Liver (tissue), 9 donors: ENCODE results near the gene DUSP9. TPM values are rescaled to one million over a fixed set of nuclear protein-coding genes. Genes with fewer than 3 reads are reported as not detected.

Experiments
- DNase-seq: peaks from one replicate; pipeline ENCODE4 v3.0.0-alpha.2; 2017; ENCODE audit warnings: low spot score
- H3K27ac ChIP-seq, 2 donors: one replicate each; pipeline ENCODE4 v1.7.0; 2013; ENCODE audit warnings: inconsistent platforms in 2 of 2, low read length in 2 of 2, control low read depth in 1 of 2, low read depth in 1 of 2, mild to moderate bottlenecking in 1 of 2
- H3K27me3 ChIP-seq, 4 donors: one replicate each; pipeline versions ENCODE4 v1.6.1 to v1.7.0; 2013; ENCODE audit warnings: low read length in 3 of 4, inconsistent platforms in 1 of 4, mild to moderate bottlenecking in 1 of 4, moderate library complexity in 1 of 4; ENCODE audit not compliant: control insufficient read depth in 4 of 4, insufficient read depth in 4 of 4
- H3K36me3 ChIP-seq, 4 donors: one replicate each; pipeline versions ENCODE4 v1.6.1 to v1.7.0; 2013; ENCODE audit warnings: low read length in 3 of 4, mild to moderate bottlenecking in 3 of 4, low read depth in 1 of 4, moderate library complexity in 1 of 4; ENCODE audit not compliant: control insufficient read depth in 4 of 4, insufficient read depth in 3 of 4
- H3K4me1 ChIP-seq, 4 donors: one replicate each; pipeline versions ENCODE4 v1.6.1 to v1.7.0; 2013; ENCODE audit warnings: low read length in 3 of 4, mild to moderate bottlenecking in 3 of 4, moderate library complexity in 1 of 4; ENCODE audit not compliant: control insufficient read depth in 4 of 4, insufficient read depth in 4 of 4
- H3K4me3 ChIP-seq, 3 donors: one replicate each; pipeline versions ENCODE4 v1.6.1 to v1.7.0; 2013; ENCODE audit warnings: low read length in 3 of 3, control low read depth in 1 of 3, low read depth in 1 of 3, mild to moderate bottlenecking in 1 of 3
- H3K9ac ChIP-seq, 2 donors: one replicate each; pipeline ENCODE4 v1.7.0; 2013; ENCODE audit warnings: low read length in 2 of 2, mild to moderate bottlenecking in 2 of 2, moderate library complexity in 2 of 2, control low read depth in 1 of 2, low read depth in 1 of 2
- H3K9me3 ChIP-seq, 4 donors: one replicate each; pipeline versions ENCODE4 v1.6.1 to v1.7.0; 2013; ENCODE audit warnings: low read length in 3 of 4; ENCODE audit not compliant: control insufficient read depth in 4 of 4
- ATF3 ChIP-seq: IDR thresholded peaks from 2 replicates; pipeline ENCODE4 v1.6.1; 2016; ENCODE audit warnings: antibody characterized with exemption
- CTCF ChIP-seq: fragments of 150-350 bp; IDR thresholded peaks from 2 replicates; pipeline ENCODE4 v1.5.1; 2017; ENCODE audit warnings: improper control_type of control experiment, low read depth, low read length; ENCODE audit not compliant: missing input control
- EGR1 ChIP-seq, 2 donors: IDR thresholded peaks; 2 replicates each; pipeline ENCODE4 v1.6.1; 2016 to 2018; ENCODE audit warnings: antibody characterized with exemption in 2 of 2, low read depth in 2 of 2
- FOXA1 ChIP-seq: IDR thresholded peaks from 2 replicates; pipeline ENCODE4 v1.6.1; 2016; ENCODE audit warnings: antibody characterized with exemption
- FOXA2 ChIP-seq: IDR thresholded peaks from 2 replicates; pipeline ENCODE4 v1.6.1; 2016; ENCODE audit warnings: antibody characterized with exemption
- GABPA ChIP-seq, 2 donors: IDR thresholded peaks in 1 of 2; conservative IDR thresholded peaks in 1 of 2; 2 replicates each; pipeline ENCODE4 v1.6.1; 2016; ENCODE audit warnings: antibody characterized with exemption in 2 of 2, mild to moderate bottlenecking in 1 of 2, moderate library complexity in 1 of 2
- HNF4A ChIP-seq, 2 donors: conservative IDR thresholded peaks; 2 replicates each; pipeline ENCODE4 v1.6.1; 2016; ENCODE audit warnings: antibody characterized with exemption in 2 of 2, mild to moderate bottlenecking in 2 of 2
- HNF4G ChIP-seq: IDR thresholded peaks from 2 replicates; pipeline ENCODE4 v1.6.1; 2016; ENCODE audit warnings: antibody characterized with exemption
- JUND ChIP-seq, 2 donors: IDR thresholded peaks; 2 replicates each; pipeline ENCODE4 v1.6.1; 2016; ENCODE audit warnings: antibody characterized with exemption in 2 of 2
- MAX ChIP-seq: IDR thresholded peaks from 2 replicates; pipeline ENCODE4 v1.6.1; 2016; ENCODE audit warnings: antibody characterized with exemption
- NR2F2 ChIP-seq: IDR thresholded peaks from 2 replicates; pipeline ENCODE4 v1.6.1; 2016; ENCODE audit warnings: antibody characterized with exemption
- RAD21 ChIP-seq, 2 donors: IDR thresholded peaks; 2 replicates each; pipeline ENCODE4 v1.6.1; 2016; ENCODE audit warnings: antibody characterized with exemption in 2 of 2, mild to moderate bottlenecking in 2 of 2
- REST ChIP-seq: IDR thresholded peaks from 2 replicates; pipeline ENCODE4 v1.6.1; 2016; ENCODE audit warnings: antibody characterized with exemption, mild to moderate bottlenecking
- RXRA ChIP-seq, 2 donors: IDR thresholded peaks; 2 replicates each; pipeline ENCODE4 v1.6.1; 2017 to 2018; ENCODE audit warnings: antibody characterized with exemption in 2 of 2, mild to moderate bottlenecking in 1 of 2
- SP1 ChIP-seq: IDR thresholded peaks from 2 replicates; pipeline ENCODE4 v1.6.1; 2018; ENCODE audit warnings: antibody characterized with exemption, mild to moderate bottlenecking
- TAF1 ChIP-seq: conservative IDR thresholded peaks from 2 replicates; pipeline ENCODE4 v1.6.1; 2016; ENCODE audit warnings: antibody characterized with exemption, mild to moderate bottlenecking
- YY1 ChIP-seq: IDR thresholded peaks from 2 replicates; pipeline ENCODE4 v1.6.1; 2016; ENCODE audit warnings: antibody characterized with exemption, mild to moderate bottlenecking
- ZBTB33 ChIP-seq: IDR thresholded peaks from 2 replicates; pipeline ENCODE4 v1.6.1; 2016; ENCODE audit warnings: antibody characterized with exemption
- WGBS: extraction: QIAGEN DNeasy Blood & Tissue Kit; methylation state at CpG from one replicate; pipeline ENCODE4 v1.1.7; 2013; 5-methylcytosine and 5-hydroxymethylcytosine counted together
- polyA plus RNA-seq, 2 donors: library from polyadenylated mRNA; stranded (reverse) in 1 of 2; unstranded in 1 of 2; fragments of 200-250 nt in 1 of 2; fragments of >200 nt in 1 of 2; fragmentation: Nextera tagmentation in 1 of 2; extraction: Ambion mirVana in 1 of 2; gene quantifications; one replicate each; pipeline versions ENCODE4 v1.2.1 to v1.2.3, GENCODE V29; 2013 to 2015
- total RNA-seq, 2 donors: library from RNA; depleted of rRNA; stranded (reverse); fragments of >200 nt; gene quantifications; one replicate each; pipeline ENCODE4 v1.2.3, GENCODE V29; 2014
- donor health status: healthy.
- donor health status: healthy.
- donor health status: healthy.
- donor health status: healthy.
- donor health status: healthy.

DUSP9 gene
- total and polyA plus RNA-seq, 4 donors = 0.42 to 164 (median 1.4) TPM

- 42% methylated on average over 21 of the region's 21 CpGs for WGBS
- Histone ChIP-seq H3K27me3 (peaks cover 0 to 5% (median 0%) of the 10 kb centered on the region in 4 donors), H3K4me1 (peaks cover 0 to 2% (median 0%) of the 10 kb centered on the region in 4 donors), H3K9ac (no peak overlapping the region), H3K27ac (no peak overlapping the region), H3K4me3 (no peak overlapping the region), H3K9me3 (no peaks in the 10 kb centered on the region), H3K36me3 (no peaks in the 10 kb centered on the region)
- DNase-seq = no peak
- TF ChIP-seq ATF3 = no peak
- TF ChIP-seq EGR1 (IDR thresholded peaks at IDR 0.05; ENCODE audit: low read depth in 2 of 2) = no peak
- TF ChIP-seq NR2F2 = no peak
- no peak for TF ChIP-seq REST
- TF ChIP-seq JUND (IDR thresholded peaks at IDR 0.05) = no peak
- TF ChIP-seq GABPA (IDR thresholded peaks at IDR 0.05 in 1 of 2, conservative IDR thresholded peaks at IDR 0.05 in 1 of 2) = no peak
- no peak for TF ChIP-seq HNF4A (conservative IDR thresholded peaks at IDR 0.05)
Measured at GRCh38 chrX:153685156-153685536, 38.1 kb downstream of the DUSP9 start.

- no peaks in the 10 kb centered on the region for H3K36me3 ChIP-seq
- H3K27ac ChIP-seq = no peak overlapping the region
- no peak for DNase-seq
- H3K9me3 ChIP-seq = no peaks in the 10 kb centered on the region
- peaks cover 0 to 2% (median 0%) of the 10 kb centered on the region in 4 donors for H3K4me1 ChIP-seq
- 65% methylated on average over 24 of the region's 24 CpGs for WGBS
- H3K27me3 ChIP-seq = peaks cover 0 to 5% (median 0%) of the 10 kb centered on the region in 4 donors
- no peak for TF ChIP-seq ATF3
- no peak for TF ChIP-seq TAF1
- no peak for TF ChIP-seq JUND (IDR thresholded peaks at IDR 0.05)
- TF ChIP-seq FOXA1 = no peak
- TF ChIP-seq NR2F2 = no peak
- no peak for TF ChIP-seq SP1
- TF ChIP-seq GABPA (IDR thresholded peaks at IDR 0.05 in 1 of 2, conservative IDR thresholded peaks at IDR 0.05 in 1 of 2) = no peak
- no peak for TF ChIP-seq CTCF
- no peak for TF ChIP-seq EGR1 (IDR thresholded peaks at IDR 0.05; ENCODE audit: low read depth in 2 of 2)
- no peak for TF ChIP-seq HNF4G
- TF ChIP-seq ZBTB33 = no peak
- TF ChIP-seq RAD21 (IDR thresholded peaks at IDR 0.05) = no peak
- no peak for TF ChIP-seq HNF4A (conservative IDR thresholded peaks at IDR 0.05)
- TF ChIP-seq YY1 = no peak
- TF ChIP-seq MAX = no peak
- TF ChIP-seq FOXA2 = no peak
- TF ChIP-seq REST = no peak
- TF ChIP-seq RXRA (IDR thresholded peaks at IDR 0.05) = no peak
- no peak overlapping the region for H3K9ac ChIP-seq
- H3K4me3 ChIP-seq = no peak overlapping the region
Measured at GRCh38 chrX:153685751-153686696, 39.0 kb downstream of the DUSP9 start.
